IPS DF 4.7 (cell line): Measurements from ENCODE around the gene MYO9B.
"Not testable (repeated sequence)": the region's sequence is repeated elsewhere in the genome, so short reads cannot be mapped to it uniquely, and the experiment has no call there.

Source experiments
- DNase-seq: peaks from one replicate; pipeline ENCODE4 v3.0.0-alpha.2; 2013; ENCODE audit warnings: low spot score; ENCODE audit errors: extremely low read depth

Gene MYO9B

DNA sequence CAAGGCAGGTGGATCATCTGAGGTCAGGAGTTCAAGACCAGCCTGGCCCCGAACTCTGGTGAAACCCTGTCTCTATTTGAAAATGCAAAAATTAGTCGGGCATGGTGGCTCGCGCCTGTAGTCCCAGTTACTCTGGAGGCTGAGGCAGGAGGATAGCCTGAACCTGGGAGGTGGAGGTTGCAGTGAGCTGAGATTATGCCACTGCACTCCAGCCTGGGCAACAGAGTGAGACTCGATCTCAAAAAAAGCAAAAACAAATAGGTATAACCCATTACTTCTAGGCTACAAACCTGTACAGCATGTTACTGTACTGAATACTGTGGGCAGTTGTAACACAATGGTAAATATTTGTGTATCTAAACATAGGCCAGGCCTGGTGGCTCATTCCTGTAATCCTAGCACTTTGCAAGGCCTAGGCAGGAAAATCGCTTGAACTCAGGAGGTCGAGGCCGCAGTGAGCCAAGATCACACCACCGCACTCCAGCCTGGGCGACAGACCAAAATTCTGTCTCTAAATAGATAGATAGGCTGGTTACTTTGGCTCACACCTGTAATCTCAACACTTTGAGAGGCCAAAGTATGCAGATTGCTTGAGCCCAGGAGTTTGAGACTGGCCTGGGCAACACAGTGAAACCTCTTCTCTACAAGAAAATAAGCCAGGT, 63.5 kb downstream of the MYO9B start:
- no peak for DNase-seq

DNA sequence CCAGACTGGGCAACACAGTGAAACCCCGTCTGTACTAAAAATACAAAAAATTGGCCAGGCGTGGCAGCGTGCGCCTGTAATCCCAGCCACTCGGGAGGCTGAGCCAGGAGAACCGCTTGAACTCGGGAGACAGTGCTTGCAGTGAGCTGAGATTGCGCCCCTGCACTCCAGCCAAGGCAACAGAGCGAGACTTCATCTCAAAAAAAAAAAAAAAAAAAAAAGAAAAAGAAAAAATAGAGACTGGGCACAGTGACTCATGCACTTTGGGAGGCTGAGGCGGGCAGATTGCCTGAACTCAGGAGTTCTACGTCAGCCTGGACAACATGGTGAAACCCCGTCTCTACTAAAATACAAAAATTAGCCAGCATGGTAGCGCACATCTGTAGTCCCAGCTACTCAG, 69.2 kb downstream of the MYO9B start:
- not testable (repeated sequence) for DNase-seq

DNA sequence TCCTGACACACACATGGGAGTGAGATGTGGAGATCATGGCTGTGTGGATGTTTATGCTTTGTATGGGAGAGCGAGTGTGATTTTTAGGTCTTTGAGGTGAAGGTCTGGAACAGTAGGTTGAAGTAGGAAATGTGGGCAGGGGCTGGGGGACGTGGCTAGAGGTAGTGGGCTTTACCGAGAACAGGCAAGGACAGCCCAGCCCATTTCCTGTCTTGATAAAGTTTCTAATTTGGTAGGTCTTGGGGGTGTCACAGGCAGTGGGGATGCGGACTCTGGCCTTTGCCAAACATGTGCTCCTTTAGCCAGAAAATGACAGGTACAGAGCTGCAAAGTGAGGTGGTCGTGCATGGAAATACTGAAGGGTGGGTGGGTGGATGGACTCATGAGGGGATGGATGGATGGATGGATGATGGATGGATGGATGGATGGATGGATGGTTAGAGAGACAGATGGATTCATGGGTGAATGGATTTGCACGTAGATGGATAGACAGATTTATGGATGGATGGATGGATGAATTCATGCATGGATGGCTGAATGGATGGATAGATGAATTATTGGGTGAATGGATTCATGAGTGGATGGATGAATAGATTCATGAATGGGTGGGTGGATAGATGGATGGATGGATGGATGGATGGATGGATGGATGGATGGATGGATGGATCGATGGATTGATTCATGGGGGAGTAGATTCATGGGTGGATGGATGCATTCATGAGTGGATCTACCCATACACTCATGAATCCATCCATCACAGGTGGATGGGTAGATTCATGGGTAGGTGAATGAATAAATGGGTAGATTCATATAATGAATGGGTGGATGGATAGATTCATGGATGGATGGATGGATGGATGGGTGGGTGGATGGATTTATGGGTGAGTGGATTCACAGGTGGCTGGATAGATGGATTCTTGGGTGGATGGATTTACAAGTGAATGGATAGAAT, 70.2 kb downstream of the MYO9B start:
- no peak for DNase-seq

DNA sequence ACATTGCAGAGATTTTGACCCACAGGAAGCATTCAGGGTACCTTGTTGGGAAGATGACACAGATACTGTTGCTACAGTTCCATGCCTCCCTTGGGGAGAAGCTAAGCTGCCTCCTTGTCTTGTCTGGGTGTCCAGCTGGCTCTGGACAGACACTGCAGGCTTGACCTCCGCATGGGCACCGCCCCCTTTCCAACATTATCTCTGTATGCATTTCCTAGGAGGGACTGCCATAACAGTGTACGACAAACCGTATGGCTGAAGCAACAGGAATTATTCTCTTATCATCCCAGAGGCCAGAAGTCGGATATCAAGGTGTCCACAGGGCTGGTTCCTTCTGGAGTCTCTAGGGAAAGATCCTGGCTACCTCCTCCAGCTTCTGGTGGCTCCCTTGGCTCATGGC, 72.6 kb downstream of the MYO9B start:
- no peak for DNase-seq

DNA sequence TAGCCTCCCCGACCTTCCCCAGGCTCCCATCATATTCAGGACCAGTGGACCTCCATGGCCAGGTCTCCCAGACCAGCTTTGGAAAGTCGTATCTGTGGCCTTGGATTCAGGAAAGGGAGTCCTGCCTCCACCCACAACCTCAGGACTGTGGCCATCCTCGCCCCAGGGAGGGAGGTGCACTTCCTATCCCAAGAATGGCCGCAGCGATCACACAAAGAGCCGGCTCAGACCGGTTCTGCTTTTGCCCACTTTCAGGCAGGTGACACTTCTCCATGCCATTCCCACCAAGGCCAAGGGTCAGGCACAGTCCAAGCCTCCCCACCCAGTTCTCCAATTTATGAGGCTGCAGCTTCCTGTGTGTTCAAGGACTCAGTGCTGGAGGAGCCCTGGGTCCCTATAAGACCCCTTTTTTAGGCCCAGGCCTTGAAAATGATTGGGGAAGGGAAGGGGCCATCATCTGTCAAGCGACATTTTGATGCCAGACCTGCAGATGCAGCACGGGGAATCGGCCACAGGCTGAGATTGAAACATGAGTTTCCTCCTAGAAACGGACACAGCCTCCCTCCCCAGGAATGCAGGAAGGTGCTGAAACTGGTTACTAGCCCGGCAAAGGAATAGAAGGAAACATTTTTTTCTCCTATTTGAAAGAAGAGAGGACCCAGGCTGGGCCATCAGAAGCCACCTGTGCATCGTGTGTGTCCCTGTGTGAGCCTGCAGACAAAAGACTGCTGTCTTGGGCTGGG, 74.0 kb downstream of the MYO9B start:
- DNase-seq = no peak

DNA sequence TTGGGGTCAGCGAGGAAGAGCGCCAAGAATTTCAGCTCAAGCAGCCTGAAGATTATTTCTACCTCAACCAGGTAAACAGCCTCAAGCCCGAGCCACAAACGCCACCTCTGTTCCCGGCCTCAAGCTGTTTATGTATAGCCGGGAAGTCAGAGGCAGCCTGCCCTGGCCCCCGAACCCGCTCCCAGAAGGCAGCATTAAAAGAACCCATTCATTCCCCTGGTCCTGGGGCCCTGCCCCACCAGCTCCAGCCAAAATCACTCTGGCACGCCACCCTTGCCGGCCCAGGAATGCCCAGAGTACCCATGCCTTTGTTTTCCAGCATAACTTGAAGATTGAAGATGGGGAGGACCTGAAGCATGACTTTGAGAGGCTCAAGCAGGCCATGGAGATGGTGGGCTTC, 78.4 kb downstream of the MYO9B start:
- no peak for DNase-seq

DNA sequence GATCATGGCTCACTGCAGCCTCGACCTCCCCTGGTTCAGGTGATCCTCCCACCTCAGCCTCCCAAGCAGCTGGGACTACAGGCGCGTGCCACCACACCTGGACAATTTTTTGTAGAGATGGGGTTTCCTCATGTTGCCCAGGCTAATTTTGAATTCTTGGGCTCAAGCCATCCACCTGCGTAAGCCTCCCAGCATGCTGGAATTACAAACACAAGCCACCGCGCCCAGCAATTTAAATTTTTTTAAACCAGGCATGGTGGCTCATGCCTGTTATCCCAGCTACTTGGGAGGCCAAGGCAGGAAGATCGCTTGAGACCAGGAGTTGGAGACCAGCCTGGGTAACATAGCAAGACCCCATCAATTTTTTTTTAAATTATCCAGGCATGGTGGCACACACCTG, 79.7 kb downstream of the MYO9B start:
- DNase-seq = no peak

DNA sequence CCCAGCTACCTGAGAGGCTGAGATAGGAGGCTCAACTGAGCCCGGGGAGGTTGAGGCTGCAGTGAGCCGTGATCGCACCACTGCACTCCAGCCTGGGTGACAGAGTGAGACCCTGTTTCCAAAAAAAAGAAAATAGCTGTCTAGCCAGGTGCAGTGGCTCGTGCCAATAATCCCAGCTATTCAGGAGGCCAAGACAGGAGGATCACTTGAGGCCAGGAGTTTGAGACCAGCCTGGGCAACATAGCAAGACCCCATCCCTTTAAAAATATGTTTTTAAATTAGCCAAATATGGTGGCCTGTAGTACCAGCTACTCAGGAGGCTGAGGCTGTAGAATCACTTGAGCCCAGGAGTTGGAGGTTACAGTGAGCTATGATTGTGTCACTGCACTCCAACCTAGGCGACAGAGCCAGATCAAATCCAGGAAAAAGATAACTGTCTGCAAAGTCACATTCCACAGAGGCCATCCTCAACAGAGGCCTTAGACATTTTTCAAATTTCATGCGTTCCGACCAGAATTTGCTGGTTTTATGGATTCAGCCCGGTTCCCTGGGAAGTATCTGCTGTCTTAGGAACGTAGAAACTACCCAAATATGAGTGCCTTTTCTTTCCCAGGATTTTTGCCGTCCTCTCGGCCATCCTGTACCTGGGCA, 80.8 kb downstream of the MYO9B start:
- no peak for DNase-seq

DNA sequence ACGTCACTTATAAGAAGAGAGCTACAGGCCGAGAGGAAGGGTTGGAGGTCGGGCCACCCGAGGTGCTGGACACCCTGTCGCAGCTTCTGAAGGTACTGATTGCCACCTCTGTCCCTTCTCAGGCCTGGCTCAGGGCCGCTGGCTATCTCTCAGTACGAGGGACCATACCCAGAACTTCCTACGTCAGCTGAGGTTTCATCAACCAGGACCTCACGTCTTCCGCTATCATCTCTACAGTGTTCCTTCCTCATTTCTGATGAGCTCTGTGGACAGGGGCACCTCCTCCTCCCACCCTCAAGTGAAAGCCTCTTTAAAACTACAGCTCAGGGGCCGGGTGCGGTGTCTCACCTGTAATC, 81.3 kb downstream of the MYO9B start:
- DNase-seq = no peak

DNA sequence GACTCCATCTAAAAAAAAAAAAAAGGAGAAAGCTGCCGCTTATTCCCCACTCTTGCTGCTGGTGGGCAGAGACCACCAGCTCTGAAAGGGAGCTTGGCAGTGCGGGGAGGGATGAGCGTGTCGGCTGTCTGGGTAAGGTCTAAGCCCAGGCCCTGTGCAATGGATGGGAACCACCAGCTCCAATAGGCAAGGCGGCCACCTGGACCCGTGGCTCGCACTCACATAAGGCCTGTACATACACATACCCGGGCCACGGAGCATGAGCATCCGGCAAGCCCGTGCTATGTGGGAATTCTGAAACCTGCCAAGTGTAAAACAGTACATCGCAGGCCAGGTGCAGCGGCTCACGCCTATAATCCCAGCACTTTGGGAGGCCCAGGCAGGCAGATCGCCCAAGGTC, 83.0 kb downstream of the MYO9B start:
- DNase-seq = no peak

DNA sequence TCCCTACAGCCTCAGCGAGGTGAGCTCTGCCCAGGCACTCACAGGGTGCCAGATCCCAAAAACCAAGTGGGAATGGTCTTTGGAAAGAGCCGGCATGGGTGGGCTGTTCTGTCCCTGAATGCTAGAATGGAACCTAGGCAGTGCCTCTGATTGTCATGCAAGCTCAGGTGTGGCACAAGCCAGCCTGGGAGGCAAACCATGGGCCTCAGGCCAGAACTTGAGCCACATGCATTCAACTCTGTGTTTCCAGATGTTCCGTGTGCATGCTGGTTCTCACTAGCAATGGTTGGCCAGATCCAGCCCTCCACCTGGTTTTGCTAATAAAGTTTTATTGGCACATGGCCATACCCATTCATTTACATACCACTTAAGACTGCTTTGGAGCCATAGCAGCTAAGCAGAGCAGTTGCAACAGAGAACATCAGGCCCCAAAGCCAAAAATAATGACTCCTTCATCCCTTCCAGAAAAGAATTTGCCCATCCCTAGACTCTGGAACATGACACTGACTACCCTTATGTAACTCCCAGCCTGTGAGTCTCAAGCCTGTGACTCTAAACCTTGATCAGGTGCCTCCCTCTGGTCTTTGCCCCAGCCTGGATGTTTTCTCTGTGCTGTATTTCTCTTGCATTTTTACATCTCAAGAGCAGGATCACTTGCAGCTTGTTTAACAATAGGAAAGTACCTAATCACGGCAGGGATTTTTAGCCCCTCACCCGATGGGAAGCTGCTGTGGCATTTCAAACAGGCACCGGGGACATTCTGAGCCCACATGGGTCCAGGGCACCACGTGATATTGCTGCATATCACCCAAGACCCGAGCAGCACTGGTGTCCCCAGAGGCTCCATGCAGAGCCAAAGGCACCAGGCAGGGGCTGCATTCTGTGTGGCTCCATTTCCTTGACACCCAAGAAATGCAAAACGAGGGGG, 84.2 kb downstream of the MYO9B start:
- peak; percentile 79 for DNase-seq

DNA sequence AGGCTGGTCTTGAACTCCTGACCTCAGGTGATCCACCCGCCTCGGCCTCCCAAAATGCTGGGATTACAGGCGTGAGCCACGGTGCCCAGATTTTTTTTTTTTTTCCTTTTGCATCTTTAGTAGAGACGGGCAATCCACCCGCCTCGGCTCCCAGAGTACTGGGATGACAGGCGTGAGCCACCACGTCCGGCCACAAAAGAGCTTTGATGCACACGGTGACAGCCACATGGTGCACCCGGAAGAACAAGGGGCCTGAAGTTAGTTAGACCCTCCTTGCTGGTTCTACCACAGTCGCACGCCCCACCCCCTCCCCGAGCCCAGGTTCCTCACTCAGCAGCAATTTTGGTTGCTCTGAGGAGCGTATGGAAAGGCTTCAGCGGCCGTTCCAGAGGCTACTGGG, 85.3 kb downstream of the MYO9B start:
- no peak for DNase-seq

DNA sequence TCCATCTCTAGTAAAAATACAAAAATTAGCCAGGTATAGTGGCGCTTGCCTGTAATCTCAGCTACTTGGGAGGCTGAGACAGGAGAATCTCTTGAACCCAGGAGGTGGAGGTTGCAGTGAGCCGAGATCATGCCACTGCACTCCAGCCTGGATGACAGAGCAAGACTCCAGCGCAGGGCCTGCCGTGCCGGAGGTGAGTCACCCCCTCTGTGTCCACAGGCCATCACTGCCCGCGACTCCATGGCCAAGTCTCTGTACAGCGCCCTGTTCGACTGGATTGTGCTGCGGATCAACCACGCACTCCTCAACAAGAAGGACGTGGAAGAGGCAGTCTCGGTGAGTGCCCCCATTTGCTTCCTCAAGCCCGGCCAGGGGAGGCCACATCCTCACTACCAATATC, 86.6 kb downstream of the MYO9B start:
- not testable (repeated sequence) for DNase-seq

DNA sequence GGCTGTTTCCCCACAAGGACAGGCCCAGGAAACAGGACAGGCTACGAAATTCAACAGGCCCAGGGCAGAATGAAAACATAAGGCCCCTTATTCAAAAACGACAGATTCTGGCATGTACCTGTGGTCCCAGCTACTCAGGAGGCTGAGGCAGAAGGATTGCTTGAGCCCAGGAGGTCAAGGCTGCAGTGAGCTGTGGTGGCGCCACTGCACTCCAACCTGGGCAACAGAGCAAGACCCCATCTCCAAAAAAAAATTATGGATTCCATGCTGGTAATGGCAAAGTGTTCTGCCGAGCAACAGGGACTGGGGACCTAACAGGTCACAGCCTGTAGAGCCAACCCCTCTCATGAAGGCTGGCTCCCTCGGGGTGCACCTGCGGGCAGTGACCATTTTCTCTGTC, 87.0 kb downstream of the MYO9B start:
- DNase-seq = no peak

DNA sequence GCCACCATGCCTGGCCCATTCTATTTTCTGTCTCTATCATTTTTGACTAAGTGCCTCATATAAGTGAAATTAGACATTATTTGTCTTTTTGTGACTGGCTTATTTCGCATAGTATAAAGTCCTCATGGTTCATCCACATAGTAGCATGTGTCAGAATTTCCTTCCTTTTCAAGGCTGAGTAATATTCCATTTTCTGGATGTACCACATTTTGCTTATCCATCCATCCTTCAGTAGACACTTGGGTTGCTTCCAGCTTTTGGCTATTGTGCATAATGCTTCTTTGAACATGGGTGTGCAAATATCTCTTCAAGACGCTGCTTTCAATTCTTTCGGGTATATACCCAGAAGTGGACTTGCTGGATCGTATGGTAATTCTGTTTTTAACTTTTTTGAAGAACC, 88.1 kb downstream of the MYO9B start:
- no peak for DNase-seq

DNA sequence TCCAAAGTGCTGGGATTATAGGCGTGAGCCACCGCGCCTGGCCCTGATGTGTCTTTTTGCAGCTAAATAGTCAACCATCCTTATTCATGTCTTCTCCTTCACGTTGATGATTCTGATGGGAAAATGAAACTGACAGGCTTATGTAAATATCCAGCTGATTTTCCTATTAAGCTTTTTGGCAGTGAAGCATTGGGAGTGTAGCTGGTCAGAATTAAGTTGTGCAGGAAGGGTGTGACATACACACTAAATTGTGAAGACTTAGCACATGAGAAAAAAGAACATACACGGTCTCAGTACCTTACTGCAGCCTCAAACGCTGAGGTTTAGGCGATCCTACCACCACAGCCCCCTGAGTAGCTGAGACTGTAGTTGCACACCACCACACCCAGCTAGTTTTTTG, 89.1 kb downstream of the MYO9B start:
- DNase-seq = no peak

DNA sequence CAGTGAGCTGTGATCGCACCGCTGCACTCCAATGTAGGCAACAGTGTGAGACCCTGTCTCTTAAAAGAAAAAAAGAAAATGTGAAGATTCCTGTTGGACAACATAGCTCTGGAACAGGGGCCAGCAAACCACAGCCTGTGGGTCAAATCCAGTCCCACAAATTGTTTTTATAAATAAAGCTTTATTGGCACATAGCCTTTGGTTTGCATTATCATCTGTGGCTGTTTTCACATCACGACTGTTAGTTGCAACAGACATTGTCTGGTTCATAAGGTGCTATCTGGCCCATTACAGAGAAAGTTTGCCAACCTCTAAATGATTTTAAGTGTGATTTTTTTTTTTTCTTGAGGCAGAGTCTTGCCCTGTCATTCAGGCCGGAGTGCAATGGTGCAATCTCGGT, 90.1 kb downstream of the MYO9B start:
- no peak for DNase-seq

DNA sequence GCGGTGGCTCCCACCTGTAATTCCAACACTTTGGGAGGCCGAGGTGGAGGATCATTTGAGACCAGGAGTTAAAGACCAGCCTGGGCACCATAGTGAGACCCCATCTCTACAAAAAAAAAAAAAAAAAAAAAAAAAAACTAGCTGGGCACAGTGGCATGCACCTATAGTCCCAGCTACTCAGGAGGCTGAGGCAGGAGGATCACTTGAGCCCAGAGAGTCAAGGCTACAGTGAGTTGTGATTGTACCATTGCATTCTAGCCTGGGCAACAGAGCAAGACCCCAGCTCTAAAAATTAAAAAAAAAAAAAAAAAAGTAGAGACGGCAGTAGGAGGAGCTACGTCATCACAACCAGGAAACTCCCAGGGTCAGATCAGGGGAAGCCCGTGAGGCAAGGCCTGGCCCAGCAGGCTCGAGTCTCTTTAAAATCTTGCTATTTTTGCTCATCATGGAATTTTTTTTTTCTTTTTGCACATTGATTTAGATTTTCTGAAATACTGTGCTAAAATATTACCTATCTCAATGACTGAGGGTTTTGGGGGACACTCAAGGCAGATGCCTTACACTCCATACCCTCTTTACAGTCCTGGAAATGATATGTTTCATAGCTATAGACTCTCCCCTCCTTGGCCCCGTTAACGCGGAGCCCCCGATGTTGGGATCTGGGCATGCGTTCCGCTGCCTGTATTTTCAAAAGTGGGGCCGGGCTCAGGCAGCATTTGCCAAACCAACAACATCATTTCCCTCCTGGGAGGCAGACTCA, 95.1 kb downstream of the MYO9B start:
- DNase-seq = no peak

DNA sequence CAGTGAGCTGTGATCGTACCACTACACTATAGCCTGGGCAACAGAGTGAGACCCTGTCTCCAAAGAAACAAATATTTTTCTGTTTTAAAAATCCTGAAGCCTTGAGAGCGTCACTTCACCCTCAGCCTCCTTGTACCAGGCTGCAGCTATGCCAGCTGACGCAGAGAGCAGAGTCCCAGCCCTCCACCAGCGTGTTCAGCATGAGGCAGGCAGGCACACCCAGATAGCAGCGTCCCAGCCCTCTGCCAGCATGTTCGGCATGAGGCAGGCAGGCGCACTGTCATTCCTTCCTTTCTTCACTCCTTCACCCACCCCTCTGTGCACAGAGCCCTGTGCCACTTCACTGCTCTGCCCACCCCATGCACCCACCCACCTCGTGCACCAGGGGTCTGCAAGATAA, 96.3 kb downstream of the MYO9B start:
- no peak for DNase-seq
